NCI-H2196 (cell line): ENCODE data around the gene CRB2.

ENCODE experiments used
- DNase-seq: peaks from one replicate; lab custom pipeline; 2025; ENCODE audit not compliant: unreplicated experiment; lab: John Stamatoyannopoulos, UW

CRB2 gene

GRCh38 chr9:123402981-123403509 is 47.0 kb downstream of the CRB2 start:
- no peak for DNase-seq

- no peak for DNase-seq
Measured at GRCh38 chr9:123406016-123406415, 50.0 kb downstream of the CRB2 start.

GRCh38 chr9:123406691-123407216 is 50.8 kb downstream of the CRB2 start:
- DNase-seq, result no peak

DNA sequence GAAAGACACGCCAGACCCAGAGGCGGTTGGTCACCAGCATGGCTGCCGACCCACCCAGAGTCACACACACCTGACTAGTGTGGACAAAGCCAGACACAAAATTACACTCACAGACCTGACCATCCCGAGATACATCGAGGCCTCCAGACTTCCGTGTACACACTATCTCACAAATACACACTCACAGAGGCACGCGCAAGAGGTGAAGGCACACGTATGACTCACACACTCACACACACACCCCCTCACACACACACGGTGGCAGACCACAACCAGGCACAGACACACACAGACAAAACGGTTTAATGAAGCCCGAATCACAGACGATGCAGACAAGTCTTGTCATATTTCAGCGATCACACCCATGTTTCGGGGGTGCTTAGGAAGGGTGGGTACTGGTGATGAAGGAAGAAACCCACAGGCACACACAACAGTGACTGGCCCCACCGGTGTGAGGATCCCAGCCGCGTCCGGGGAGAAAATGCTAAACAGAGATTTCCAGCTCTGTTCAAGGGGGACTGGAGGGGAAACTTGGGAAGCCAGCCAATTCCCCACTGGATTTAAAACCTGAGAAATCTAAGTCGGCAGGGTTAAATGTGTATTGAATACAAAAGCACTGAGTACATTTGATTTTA is 51.3 kb downstream of the CRB2 start:
- no peak for DNase-seq

DNA sequence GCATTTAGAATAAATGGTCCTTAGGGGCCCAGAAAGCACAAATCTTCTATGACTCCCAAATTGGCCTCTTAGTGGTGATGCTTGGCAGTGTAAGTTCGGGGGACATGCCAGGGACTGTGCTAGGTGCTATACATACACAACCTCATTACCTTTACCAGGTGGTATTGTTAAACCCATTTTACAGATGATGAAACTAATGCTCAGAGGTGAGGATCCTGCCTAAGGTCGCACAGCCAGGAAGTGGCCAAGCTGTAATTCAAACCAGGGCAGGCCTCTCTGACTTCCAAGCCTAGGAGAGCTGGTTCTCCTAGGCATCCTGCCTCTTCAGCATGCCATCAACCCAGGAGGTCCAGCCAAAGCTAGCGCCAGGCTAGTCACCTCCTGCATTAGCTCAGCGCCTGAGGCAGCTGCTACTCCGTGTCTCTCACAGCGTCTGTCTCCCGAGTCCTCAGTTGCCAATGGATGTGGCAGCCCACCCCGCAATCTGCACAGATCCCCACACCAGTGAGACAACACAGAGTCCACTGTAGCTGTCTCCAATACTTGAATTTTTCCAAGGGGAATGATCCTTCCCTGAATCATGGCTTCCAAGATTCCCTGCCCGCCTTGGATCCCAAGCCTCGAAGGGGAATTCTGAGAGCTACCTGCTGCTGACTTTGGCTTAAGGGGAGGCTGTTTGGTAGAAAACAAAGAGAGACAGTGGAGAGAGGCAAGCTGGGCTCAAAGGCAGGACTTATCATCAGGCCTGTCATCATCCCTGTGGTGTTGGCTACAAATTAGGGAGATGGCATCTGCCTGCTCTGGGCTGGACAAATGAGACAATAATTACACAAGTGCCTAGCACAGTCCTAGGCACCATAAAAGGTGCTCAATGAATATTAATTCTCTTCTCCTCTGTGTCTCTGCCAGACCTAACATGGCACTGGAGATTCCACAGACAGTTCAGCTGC is 52.6 kb downstream of the CRB2 start:
- no peak for DNase-seq

GRCh38 chr9:123410281-123410910 is 54.4 kb downstream of the CRB2 start:
- no peak for DNase-seq

GRCh38 chr9:123411191-123411590 is 55.2 kb downstream of the CRB2 start:
- no peak for DNase-seq

DNA sequence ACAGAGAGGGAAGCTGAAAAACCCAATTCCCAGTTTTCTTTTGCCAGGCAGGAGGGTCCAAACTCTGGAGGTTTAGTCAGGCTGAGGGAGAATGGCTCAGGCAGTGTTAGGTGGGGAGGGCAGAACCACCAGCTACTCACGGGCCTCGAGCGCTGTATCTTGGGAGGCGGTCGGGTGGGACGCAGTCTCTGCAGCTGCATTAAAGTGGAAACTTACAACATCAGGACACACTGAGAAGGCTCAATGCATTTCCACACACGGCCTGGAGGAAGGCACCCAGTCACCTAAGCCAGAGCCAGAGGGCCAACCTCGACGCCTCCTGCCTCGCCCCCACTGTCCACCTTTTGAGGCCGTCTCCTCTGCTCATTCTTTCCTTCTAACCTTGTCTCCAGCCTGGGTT is 55.6 kb downstream of the CRB2 start:
- no peak for DNase-seq

DNA sequence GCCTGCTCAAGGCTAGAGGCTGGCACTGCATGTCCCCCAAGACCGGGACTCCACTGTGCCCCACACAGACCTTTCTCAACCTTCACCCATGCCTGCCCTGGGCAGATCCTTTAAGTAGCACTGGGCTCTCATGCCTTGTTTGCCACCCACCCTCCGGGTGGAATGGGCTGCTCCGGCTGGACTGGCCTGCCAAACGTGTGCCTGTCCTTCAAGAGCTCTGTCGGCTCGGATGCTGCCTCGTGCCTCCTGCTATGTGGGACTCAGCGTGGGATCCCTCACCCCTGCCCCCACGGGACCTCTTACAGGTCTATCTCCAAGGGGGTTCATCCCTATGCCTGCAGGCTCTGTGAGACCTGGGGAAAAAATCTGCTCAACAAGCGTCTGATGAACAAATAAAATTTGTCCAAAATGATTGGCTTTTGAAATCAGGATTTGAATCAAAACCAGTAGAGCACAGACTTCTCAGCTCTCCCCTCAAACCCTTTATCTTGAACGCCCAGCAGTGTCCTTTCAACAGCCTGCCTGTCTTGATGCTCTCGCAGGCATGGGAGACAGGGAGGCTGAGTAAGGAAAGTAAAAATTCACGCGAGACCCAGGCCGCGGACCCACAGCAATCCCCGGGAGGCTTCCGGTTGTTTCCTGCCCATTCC is 56.3 kb downstream of the CRB2 start:
- DNase-seq, result no peak

- no peak for DNase-seq
Measured at GRCh38 chr9:123414204-123414603, 58.2 kb downstream of the CRB2 start.

DNA sequence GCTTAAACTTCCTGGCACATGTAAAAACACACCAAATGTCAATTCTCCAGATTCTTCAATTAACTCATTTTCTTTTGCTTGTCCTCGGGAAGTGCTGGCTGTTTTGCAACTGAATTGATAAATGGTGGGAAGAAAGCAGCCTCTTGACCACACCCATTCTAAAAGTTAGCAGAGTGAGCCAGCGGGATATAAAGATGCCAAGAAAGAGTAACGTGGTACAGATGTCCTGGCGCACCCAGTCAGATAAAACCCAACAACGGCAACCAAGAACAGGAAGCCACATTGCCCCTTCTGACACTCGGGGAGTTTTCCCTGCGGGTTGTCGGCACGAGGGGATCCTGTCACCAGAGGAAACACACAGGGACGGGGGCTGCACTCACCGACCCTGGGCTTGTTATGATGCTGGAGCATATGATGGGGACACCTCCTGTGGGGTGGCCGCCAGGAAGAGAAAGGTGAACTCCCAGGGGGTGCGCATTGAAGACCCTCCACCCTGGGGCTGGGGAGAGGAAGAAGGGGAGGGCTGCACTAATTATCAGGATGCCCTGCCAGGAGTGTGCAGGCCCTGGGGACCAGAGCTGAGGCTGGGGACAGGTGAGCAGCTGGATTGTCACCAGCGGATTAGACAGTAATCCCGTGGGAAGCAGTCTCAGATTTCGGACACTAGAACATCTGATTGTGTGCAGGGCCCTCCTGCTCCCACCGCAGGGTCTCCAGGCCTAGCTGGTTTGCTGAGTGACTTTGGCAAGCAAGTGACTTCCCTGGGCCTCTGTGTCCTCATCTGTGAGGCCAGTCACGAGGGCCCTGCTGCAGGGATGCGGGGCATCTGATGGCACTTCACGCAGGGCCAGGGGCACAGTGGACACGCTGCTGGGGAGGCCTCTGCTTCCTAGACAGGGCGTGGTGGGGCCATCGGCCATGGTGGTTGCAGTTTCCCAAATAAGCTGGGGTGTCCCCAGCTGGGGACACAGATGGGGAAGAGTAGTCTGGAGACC is 59.2 kb downstream of the CRB2 start:
- no peak for DNase-seq

DNA sequence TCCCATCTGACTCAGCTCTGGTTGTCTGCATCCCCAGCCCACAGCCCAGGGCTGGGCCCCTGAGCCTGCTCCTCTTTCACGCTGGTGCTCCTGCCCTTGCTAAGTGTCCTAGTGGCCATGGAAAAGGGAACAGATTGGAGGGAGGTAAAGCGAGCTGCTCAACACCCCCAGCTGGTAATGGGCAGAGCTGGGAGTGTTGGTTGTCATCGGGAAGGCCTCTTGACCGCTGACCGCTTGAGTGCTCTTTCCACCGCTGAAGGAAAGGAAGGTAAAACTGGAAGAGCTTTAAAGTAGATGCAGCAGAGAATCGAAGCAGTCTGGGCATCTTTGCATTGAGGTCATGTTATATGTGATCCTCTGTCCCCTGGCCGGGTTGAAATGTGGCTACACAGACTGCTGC is 60.2 kb downstream of the CRB2 start:
- DNase-seq, result no peak

DNA sequence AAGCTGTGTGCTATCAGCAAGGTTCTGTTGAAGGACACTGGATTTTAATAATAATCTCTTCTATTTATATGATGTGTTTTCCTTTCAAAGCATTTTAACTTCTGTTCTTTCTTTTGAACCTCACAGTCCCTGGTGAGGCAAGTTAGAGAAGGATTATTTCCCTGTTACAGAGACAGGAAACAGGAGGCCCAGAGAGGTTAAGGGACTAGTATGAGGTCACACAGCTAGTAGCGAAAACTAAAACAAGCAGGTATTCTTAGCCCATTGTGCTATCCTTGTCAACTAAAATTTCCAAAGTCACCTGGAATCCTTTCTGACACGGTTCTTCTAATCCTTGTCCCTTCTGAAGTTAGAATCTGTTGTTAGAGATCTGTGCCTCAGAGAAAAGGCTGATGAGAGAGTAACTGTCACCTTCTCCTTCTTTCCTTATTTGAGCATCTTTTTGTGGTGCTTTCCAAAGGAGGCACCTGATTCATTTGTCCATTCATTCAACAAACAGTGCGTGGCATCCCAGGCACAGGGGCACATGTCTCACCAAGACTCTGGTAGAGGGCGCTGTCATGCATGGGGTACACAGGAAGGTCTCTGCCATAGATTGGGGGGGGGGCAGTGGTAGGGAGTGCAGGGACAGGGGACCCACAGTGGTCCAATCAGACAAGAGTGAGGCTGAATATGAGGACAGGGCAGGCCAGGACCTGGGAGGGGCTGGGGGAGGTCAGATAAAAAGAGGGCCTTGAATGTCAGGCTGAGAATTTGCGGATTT is 61.5 kb downstream of the CRB2 start:
- no peak for DNase-seq

GRCh38 chr9:123418052-123418430 is 62.0 kb downstream of the CRB2 start:
- DNase-seq, result no peak

GRCh38 chr9:123418506-123418905 is 62.5 kb downstream of the CRB2 start:
- no peak for DNase-seq

GRCh38 chr9:123419091-123419490 is 63.1 kb downstream of the CRB2 start:
- DNase-seq, result no peak

- DNase-seq, result no peak
Measured at GRCh38 chr9:123419721-123420591, 64.0 kb downstream of the CRB2 start.

- no peak for DNase-seq
Measured at GRCh38 chr9:123420592-123421111, 64.7 kb downstream of the CRB2 start.
